ENCODE results near the gene TXNRD1.
"Not testable (repeated sequence)": the region's sequence is repeated elsewhere in the genome, so short reads cannot be mapped to it uniquely, and the experiment has no call there.

TXNRD1 gene

DNA sequence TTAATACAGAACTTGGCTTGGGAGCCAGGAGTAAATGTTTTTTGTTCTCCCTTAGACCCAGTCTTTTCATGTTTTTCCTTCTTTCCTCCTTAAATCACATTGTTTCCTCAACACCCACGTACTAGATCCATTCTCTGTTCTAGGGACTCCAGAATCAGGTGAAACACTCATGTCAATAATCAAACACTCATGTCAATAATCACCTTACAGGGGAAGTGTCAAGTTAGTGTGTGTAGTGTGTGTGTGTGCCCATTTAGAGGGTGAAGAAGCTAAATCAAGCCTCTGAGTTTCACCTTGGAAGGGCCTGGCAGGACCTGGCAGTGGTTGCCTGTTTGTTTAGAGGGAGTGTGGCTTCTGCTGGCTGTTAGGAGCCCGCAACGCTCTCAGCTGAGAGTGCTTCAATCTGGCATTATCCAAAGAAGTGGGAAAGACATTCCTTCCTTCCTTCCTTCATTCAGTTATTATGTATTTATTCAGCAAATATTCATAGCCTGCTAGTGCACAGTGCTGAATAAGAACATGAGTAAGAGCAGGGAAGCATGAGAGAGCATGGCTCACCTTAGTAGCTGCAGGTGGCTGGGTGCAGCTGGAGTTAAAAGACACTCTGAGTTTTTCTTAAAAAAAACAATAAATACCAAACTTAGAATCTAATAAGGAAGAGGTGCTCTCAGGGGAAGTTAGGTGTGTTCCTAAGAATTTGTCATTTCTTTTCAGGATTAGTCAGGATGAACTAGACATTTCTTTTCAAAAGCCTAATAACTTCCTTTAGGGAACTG lies 70.3 kb downstream of the TXNRD1 start:
- DNase-seq, result no peak

DNA sequence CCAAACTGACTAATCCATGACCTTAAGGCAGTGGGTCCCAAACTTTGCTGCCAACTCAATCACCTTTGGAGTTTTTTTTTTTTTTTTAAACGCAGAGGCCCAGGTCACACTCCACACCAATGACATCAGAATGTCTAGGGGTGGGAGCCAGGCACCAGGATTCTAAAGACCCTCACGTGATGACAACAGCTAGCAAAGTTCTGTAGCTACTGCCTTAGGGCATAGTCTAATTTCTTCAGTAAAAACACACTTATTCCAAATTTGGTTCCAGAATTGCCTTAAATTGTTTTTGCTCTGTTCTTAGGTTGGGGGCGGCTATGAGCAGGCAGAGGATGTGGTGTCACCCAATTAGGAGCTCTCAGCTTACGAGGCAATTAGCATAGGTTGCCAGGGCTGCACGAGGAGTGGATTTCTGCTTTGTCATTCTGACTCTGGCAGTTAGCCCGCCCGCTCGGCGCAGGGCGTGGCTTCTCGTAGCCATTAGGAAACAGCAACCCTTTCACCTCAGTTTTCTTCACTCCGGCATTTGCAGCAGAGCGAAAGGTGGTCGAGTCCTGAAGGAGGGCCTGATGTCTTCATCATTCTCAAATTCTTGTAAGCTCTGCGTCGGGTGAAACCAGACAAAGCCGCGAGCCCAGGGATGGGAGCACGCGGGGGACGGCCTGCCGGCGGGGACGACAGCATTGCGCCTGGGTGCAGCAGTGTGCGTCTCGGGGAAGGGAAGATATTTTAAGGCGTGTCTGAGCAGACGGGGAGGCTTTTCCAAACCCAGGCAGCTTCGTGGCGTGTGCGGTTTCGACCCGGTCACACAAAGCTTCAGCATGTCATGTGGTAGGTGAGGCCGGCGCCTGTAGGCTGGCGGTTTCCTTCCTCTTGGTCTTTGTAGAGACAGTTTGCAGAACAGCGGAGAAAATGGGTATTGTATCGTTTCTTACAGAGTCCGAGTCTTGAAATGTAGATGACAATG lies 71.2 kb downstream of the TXNRD1 start:
- peak; percentile 88 for DNase-seq

DNA sequence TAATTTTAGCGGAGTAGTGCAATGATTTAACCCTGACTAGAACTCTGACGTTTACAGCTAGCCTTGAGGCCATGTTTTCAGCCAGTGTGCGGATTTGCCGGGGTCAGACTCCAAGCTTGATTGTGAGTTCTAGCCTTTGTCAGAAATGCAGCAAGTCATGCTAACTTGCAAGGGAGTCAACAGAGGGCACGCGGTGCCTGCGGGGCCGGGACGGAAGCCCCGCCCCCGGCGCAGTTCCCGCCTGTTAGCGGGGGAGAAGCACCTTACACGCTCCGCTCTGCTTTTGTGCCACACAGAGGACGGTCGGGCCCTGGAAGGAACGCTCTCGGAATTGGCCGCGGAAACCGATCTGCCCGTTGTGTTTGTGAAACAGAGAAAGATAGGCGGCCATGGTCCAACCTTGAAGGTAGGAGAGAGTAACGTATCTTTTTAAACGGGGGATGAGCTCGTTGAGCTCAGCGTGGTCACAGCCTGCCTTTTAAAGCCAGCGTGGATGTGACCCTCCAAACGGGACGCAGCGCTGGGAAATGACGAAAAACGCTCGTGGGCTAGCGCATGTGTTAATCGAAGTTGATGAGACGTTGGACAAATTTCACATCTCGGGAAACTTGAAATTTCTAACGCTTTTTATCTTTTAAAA lies 73.2 kb downstream of the TXNRD1 start:
- peak; percentile 83 for DNase-seq

DNA sequence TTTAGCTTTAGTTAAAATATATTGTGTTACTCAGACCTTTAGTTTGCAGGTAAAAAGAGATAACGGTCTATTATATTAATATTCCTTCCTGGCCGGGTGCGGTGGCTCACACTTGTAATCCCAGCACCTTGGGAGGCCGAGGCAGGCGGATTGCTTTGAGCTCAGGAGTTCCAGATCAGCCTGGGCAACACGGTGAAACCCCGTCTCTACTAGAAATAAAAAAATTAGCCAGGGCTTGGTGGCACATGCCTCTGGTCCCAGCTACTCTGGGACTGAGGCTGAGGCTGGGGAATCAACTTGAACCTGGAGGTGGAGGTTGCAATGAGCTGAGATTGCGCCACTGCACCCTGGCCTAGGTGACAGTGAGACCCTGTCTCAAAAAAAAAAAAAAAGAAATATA lies 74.7 kb downstream of the TXNRD1 start:
- DNase-seq, result no peak

DNA sequence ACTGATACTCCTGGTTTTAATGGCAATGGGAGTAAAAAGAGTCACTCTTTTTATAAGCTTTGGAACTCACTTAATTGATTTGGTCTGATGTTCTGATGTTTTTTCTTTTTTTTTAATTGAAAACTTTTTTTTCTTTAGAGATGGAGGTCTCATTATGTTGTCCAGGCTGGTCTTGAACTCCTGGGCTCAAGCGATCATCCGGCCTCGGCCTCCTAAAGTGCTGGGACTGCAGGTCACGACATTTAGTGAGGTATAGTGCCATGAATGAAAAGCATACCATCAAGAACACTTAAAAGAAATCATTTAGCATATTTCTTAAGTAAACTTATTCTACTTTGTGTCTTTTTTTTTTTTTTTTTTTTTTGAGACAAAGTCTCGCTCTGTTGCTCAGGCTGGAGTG lies 75.3 kb downstream of the TXNRD1 start:
- no peak for DNase-seq

DNA sequence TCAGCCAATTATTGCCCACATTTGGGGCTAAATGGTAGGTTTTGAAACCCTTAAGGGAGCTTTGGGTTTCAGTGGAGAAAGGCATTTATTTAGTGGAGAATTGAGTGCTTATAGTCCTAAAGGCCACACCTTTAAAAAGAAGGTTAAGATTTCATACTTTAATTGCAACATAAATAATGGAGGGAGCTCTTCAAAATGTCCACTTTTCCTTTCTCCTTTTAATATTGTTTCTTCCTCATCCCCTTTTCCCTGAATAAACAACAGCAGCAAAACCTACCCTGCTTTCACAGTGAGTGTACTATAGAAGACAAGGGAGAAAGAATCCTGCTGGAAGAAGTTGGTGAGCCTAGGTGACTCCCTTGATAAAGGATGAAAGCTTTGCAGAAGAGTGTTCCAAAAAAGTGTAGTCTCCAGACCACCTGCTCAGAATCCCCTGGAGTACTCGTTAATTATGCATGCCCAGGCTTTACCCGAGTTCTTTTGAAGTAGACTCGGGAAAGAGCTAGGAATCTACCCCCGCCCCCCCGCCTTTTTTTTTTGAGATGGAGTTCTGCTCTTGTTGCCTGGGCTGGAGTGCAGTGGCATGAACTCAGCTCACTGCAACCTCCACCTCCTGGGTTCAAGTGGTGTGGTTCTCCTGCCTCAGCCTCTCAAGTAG lies 76.4 kb downstream of the TXNRD1 start:
- DNase-seq, result no peak

DNA sequence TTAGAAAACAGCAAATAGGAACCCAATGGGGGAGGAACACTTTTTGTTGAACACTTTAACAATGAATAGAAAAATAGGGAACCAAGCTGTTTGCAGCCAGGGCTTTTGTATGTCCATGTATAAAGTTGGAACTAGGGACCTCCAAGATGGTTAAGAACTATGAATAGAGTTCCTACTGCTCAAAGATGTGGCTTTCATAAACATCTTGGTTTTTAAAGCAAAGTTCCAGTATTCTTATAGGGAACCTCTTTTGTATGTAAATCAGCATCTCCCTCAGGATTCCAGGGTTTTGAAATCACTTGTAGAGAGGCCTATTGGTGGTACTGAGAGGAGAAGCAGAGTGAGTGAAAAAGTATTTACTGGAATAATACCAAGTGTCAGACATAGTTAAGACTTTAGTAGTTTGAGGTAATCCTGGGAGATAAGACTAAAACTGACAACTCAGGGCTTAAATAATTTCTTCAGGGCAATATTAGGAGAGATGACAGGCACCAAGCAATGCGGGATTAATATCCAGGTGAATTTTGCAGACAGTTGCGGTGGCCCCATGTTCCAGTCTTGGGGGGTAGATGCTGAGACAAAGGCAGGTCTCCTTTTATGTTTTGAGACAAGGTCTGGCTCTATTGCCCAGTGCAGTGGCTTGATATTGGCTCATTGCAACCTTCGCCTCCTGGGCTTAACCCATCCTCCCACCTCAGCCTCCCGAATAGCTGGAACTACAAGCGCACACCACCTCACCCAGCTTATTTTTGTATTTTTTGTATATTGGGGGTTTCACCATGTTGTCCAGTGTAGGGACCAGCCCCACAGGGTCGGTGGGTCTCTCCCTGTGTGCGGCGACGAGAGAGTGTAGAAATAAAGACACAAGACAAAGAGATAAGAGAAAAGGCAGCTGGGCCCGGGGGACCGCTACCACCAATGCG lies 77.6 kb downstream of the TXNRD1 start:
- no peak for DNase-seq

DNA sequence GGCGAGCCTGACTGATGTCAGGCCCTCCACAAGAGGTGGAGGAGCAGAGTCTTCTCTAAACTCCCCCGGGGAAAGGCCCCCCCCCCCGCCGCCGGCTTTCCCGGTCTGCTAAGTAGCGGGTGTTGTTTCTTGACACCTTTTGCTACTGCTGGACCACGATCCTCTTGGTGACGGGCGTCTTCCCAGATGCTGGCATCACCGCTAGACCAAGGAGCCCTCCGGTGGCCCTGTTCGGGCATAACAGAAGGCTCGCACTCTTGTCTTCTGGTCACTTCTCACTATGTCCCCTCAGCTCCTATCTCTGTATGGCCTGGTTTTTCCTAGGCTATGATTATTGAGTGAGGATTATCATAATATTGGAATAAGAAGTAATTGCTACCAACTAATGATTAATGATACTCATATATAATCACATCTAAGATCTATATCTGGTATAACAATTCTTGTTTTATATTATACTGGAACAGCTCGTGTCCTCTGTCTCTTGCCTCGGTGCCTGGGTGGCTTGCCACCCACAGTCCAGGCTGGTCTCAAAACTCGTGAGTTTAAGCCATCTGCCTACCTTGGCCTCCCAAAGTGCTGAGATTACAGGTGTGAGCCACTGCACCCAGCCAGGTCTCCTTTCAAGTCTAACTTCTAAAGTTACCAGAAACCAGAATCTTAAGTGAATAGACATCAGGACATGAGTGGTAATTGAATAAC lies 78.7 kb downstream of the TXNRD1 start:
- not testable (repeated sequence) for DNase-seq

DNA sequence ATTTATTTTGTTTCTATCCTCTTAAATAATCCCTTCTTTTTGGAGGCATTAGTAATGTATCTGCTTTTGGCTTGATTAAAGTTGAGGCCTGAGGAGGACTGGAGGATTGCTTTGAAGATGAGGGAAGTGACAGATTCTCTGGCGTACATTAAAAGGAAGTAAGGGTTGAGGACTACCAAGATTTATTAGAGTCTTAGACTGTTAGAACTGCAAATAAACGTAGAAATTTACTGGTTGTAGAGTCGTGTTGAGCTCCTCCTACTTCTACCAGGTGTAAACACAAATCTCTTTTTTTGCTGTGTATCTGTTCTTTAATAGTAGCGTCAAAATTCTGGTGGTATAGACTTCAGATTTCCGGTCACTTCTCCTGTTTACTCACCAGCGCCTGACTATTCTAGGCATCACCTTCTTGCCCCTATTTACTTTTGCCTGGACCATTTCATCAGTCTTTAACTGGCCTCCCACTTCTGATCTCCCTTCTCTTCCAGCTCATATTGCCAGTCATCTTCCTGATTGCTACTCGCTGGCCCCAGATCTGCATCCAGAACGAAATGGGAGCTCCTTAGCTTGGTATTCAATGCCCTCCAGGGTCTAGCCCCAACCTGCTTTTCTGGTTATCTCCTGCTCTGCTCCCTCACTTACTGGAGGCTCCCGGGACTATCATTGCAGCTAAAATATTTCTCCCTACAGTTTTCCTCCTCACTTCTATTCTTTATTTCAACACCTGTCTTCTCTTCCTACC lies 79.5 kb downstream of the TXNRD1 start:
- no peak for DNase-seq

DNA sequence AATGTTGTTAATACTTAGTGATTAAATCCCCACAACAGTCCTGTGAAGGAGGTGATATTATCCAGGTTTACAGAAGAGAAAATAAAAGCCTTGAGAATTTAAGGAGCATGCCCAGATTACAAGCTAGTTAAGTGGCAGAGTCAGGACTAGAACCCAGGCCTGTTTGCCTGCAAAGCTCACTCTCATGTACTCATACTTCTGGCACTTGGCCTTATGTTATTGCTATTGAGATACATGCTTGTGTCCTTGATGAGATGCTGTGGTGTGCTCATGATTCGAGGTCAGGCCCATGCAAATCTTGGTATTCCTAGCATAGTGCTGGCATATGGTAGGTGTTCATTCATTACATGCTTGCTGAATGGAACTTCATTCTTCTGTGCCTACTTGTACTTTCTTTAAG lies 80.4 kb downstream of the TXNRD1 start:
- DNase-seq, result no peak

DNA sequence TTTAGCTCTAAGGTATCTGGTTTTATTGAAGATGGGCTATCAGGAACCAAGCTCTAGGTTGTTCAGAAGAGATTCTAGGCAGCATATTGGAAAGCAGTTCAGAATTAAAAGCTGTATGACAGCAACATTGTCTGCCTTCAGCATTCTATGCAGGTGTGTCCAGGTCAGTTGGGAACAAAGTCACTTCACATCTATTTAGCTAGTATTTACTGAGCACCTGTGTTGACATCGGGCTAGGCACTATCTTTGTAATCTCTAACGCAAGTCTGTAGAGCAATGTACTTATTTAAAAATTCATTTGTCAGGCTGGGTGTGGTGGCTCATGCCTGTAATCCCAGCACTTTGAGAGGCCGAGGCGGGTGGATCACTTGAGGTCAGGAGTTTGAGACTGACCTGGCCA lies 81.1 kb downstream of the TXNRD1 start:
- no peak for DNase-seq

DNA sequence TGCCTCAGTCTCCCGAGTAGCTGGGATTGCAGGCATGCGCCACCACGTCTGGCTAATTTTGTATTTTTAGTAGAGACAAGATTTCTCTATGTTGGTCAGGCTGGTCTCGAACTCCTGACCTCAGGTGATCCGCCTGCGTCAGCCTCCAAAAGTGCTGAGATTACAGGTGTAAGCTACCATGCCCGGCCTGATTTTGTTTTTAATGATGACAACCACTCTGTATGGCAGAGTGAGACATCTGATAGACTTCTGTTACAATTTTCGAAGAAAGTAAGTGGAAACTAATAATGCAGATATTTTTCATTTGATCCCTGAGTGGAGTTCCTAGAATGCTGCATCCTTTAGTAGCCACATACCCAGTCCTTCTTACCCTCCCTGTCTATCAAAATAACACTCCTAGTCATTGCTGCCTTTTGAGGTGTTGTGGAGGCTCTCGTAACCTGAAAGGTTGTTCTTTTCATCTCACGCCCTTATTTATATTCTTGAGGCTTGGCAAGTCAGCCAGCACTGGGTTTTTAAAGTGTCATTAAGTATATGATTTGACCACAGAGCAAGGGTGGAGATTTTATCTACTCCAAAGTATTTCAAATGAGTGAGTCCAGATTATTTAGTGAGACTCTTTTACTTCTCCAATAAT lies 82.0 kb downstream of the TXNRD1 start:
- DNase-seq, result no peak

DNA sequence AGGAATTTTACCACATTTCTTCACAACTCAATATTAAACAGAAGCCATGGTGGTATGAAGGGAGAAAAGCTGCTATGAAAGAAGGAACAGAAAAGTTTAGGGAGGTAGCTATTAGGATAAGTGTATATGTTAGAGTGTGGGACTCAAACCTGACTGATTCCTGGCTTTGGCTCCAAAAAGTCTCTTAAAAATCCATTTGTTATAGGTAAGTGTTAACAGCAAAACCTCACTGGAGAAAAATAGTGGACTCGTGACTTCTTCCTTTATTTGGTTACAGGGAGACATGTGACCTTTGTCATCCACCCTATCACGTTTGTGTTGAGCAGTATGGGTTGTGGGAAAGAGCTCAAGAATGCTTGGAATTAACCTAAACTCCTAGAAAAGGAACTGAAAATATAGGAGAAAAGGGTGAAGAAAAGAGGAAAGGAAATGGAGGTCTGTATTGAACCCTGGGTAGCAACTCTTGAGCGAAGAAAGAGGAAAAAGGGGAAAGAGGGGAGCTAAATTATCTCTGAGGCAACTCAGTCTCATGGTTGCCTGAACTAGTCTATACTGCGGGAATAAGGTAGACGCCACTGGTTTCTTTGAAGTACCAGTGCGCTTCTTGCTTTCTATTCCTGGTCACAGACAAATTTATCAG lies 84.4 kb downstream of the TXNRD1 start:
- no peak for DNase-seq

DNA sequence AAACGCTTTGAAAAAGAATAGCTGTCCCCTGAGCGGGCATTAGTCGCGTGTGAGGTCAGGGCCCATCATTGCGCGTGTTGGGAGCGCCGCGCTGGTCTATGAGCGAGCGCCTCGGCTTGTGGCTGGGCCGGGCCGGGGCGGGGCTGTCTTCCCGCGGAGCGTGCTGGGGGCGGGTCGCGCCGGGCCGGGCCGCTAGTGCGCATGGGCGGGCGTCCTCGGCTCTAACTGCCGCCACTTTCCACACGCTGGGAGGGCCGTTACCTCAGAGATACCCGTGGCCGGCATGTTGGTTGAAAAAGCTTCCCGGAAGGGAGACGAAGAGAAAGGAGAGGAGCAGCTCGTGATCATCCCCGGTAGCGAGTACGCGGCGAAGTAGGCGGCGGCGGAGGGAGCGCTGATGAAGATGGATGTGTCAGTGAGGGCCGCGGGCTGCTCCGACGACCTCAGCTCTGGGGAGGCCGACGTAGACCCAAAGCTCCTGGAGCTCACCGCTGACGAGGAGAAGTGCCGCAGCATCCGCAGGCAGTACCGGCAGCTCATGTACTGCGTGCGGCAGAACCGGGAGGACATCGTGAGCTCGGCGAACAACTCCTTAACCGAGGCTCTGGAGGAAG lies 88.1 kb downstream of the TXNRD1 start, which contains the start of gene EID3:
EID3 (plus strand) TSS at position 202 of the 614 bp plus-strand sequence; CDS start at position 398, 196 bp downstream.
- peak; percentile 92 for DNase-seq

DNA sequence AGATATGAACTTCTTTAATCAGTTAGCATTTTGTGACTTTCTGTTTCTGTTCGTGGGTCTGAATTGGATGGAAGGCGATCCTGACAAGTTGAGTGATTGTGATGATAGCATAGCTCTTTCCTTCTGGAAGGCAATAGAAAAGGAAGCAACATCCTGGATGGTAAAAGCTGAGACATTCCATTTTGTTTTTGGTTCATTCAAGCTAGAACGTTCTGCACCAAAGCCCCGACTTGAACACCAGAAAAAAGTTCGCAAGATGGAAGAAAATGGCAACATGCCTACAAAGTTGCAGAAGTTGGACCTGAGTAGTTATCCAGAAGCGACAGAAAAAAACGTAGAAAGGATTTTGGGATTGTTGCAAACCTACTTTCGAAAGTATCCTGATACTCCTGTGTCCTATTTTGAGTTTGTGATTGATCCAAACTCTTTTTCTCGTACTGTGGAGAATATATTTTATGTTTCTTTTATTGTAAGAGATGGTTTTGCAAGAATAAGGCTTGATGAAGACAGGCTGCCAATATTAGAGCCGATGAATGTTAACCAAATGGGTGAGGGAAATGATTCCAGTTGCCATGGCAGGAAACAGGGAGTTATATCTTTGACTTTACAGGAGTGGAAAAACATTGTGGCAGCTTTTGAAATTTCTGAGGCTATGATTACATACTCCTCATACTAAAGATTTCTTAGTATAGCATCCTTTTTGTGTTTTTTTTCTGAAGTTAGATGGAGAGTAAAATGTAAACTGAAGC lies 88.9 kb downstream of the TXNRD1 start:
- DNase-seq, result no peak

DNA sequence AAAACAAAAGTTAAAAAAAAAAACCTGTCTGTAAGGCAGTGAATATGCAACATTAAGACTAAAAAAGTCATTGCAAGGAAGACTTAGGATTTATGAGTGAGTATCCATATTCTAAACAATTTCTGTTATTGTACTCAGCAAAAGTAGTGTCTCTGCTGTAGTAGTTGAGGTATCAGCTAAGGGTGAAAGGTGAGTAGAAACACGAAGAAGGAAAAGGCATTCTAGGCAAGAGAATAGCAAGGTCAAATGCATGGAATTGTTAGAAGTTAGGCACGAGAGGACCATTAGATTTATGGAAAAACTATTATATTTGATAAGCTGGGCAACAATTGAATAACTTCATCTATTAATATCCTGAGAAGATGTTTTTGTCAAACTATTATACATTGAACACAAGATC lies 89.8 kb downstream of the TXNRD1 start:
- no peak for DNase-seq

DNA sequence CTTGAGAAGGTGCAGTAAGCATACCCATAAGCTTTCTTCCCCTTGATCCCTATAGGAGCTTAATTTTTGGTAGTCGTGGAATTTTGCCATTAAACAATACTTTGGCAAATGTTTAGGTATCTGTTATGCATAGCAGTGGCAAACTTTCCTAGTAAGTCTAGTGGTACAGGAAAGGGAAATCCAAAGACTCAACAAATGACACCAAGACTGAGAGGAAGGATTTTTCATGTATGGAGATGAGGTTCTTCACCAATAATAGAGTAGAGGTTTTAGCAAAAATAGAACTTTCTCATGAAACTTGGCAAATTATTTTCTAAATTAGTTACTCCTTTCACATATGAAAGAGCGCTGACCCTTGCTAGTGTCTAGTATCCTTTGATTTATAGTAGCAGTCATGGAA lies 90.8 kb downstream of the TXNRD1 start:
- no peak for DNase-seq
